ENCODE measurements around the gene PLSCR4. TPM values are rescaled to one million over a fixed set of nuclear protein-coding genes. Genes with fewer than 3 reads are reported as not detected.

The PLSCR4 gene
- total and polyA plus RNA-seq, 12 donors: 17.2 to 155 (median 60.1) TPM

- no peak for DNase-seq
- no peak overlapping the region for H3K27ac ChIP-seq
Measured at GRCh38 chr3:146163584-146163983, 87.3 kb downstream of the PLSCR4 start.

DNA sequence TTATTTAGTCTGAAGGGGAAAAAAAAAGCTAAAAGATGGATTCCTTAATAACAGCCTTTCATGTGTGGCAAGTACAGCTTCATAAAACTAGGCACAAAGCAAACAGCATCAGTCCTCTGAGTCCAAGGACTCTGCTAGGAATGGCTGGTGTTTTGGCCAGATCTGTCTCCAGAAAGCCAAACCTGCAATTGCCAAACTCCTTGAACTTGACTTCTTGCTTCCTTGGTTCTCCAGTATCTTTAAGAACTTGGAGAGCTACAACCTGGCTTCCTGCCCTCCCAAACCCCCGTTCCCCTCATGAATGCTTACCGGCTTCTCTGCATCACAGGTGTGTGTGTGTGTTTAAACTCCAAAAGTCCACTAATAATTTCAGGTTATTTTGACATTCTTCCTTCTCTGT is 88.3 kb downstream of the PLSCR4 start:
- H3K36me3 ChIP-seq (replicated peaks in 1 of 2): no peaks in the 10 kb centered on the region
- H3K27ac ChIP-seq: peak overlapping the region in 2 of 5 donors; percentile 93 to 98
- no peak for DNase-seq
- H3K9me3 ChIP-seq (replicated peaks in 1 of 3): no peaks in the 10 kb centered on the region
- intact Hi-C loops (cut with DNase I): no loop called here
- peaks cover 21 to 43% of the 10 kb centered on the region in 2 donors for H3K4me1 ChIP-seq (replicated peaks in 1 of 2)
- no peak overlapping the region for H3K4me3 ChIP-seq
- 78 to 95% (median 91%) methylated on average over 2 of the region's 2 CpGs for WGBS, 4 donors
- TF ChIP-seq POLR2A (IDR thresholded peaks at IDR 0.05) (no peak), CTCF (IDR thresholded peaks at IDR 0.05) (no peak)
- H3K27me3 ChIP-seq: no peaks in the 10 kb centered on the region

More at GRCh38 chr3:146163584-146163983, 87.3 kb downstream of the PLSCR4 start:
- Histone ChIP-seq H3K4me3 (no peak overlapping the region), H3K4me1 (replicated peaks in 1 of 2) (peaks cover 17 to 33% of the 10 kb centered on the region in 2 donors), H3K27me3 (no peaks in the 10 kb centered on the region), H3K9me3 (replicated peaks in 1 of 3) (no peaks in the 10 kb centered on the region), H3K36me3 (replicated peaks in 1 of 2) (no peaks in the 10 kb centered on the region)
- intact Hi-C loops (cut with DNase I): no loop called here
- TF ChIP-seq POLR2A (IDR thresholded peaks at IDR 0.05) (no peak), CTCF (IDR thresholded peaks at IDR 0.05) (peak in 4 of 6 experiments; percentile 28 to 68 (median 60))
- 59 to 73% (median 66%) methylated on average over 2 of the region's 2 CpGs for WGBS, 4 donors

DNA sequence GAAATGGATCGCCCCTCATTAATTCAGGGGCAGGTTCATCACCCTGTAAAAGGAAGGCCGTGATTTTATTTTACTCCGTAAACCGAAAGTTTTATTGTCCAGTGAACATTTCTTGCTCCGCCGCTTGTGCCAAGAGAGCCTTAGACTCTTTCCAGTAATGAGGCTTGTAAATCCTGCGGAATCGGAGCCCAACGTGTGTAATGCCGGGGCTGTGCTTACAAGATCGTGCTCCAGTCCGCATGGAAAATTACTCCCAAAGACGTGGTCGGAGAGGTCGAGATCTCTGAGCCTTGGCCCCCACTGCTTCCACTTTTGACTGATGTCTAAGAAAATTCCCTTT is 89.3 kb downstream of the PLSCR4 start:
- Histone ChIP-seq H3K36me3 (replicated peaks in 1 of 2) (no peaks in the 10 kb centered on the region), H3K9me3 (replicated peaks in 1 of 3) (no peaks in the 10 kb centered on the region), H3K27ac (peak overlapping the region; percentile 75 to 98 (median 93)), H3K27me3 (no peaks in the 10 kb centered on the region), H3K4me1 (replicated peaks in 1 of 2) (peaks cover 31 to 44% of the 10 kb centered on the region in 2 donors), H3K4me3 (peak overlapping the region in 2 of 4 donors; percentile 63 to 71)
- intact Hi-C loops (cut with DNase I): no loop called here
- WGBS, 4 donors: 3 to 13% (median 6%) methylated on average over 15 of the region's 15 CpGs
- TF ChIP-seq CTCF (IDR thresholded peaks at IDR 0.05) (no peak), POLR2A (IDR thresholded peaks at IDR 0.05) (no peak)
- peak; percentile 43 to 80 (median 66) for DNase-seq

DNA sequence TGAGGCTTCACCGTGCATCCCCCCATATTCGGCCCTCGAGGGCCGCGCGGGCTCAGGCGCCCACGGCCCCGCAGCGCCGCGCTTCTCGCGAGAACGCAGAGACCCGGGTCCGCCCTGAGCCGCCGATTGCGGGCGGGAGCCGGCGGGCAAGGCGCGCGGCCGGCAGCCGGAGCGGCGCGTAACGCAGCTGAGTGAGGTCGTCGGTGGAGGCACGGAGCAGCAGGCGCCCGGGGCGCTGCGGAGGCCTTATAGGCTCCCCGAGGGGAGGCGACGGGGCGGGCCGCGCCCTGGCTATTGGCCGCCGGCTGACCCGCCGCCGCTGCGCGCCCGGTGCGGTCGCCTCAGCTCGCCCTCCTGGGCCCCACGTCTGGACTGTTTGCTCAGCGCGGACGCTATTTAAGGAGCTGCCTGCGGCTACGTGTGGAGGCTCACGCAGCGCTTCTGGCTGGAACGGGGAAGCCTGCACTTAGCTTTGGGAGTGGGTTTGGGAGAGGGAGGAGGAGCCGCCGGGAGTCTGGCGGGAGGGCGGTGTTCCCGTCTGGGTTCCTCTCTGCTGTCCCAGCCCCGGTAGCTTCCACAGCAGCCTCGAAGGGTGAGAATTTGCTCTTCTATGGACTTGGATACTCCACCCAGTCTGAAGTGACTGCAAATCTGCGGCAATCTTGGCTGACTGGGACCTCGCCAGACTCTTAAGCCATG is 89.8 kb downstream of the PLSCR4 start, which contains the start of gene PLOD2:
Gene PLOD2 (minus strand): TSS at position 221 of the 699 bp plus-strand sequence. CDS start 195 bp downstream, at position 26.
- Histone ChIP-seq H3K4me3 (peak within 1 kb of the TSS; percentile 45 to 71 (median 63)), H3K9me3 (replicated peaks in 1 of 3) (no peaks in the 10 kb centered on the region), H3K4me1 (replicated peaks in 1 of 2) (peaks cover 36 to 48% of the 10 kb centered on the region in 2 donors), H3K27me3 (no peaks in the 10 kb centered on the region), H3K36me3 (replicated peaks in 1 of 2) (no peaks in the 10 kb centered on the region), H3K27ac (peak within 1 kb of the TSS; percentile 75 to 98 (median 93))
- TF ChIP-seq POLR2A (IDR thresholded peaks at IDR 0.05) (peak; percentile 92 to 94), CTCF (IDR thresholded peaks at IDR 0.05) (no peak)
- intact Hi-C loops (cut with DNase I): no loop called here
- DNase-seq: peak; percentile 77 to 86 (median 81)
- WGBS, 4 donors: 1 to 4% (median 1%) methylated on average over 5 to 74 of the region's 74 CpGs

Data from adrenal gland (tissue), 12 donors.